NCI-H146 treated with DMSO at 0.1 percent for 48 hours (cell line): ENCODE results near the gene UNG.
"Not testable (repeated sequence)": the region's sequence is repeated elsewhere in the genome, so short reads cannot be mapped to it uniquely, and the experiment has no call there.

Source experiments
- DNase-seq: peaks from one replicate; lab custom pipeline; 2025; ENCODE audit not compliant: unreplicated experiment; lab: John Stamatoyannopoulos, UW

The UNG gene

DNA sequence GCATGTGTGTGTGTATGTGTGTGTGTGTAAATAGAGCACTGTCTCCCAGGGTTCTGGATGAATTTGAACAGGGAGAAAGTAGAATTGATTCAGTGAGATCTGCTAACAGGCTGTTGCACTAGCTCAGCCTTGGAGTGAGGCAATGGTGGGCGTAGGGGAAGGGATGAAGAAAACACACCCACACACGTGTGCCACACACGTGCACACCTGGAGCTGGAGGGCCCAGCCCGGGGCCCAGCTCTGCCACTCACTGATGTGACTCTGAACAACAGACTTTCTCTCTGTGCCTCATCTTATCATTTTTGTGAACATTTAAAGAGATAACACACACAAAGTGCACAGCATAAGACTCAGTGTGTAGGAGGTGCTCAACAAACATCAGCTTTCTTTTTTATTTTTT lies 23.2 kb downstream of the UNG start:
- DNase-seq, result no peak

- DNase-seq, result no peak
Observed at GRCh38 chr12:109121346-109121880, 24.0 kb downstream of the UNG start.

- no peak for DNase-seq
Observed at GRCh38 chr12:109124878-109125648, 27.7 kb downstream of the UNG start.

GRCh38 chr12:109125791-109126190 lies 28.4 kb downstream of the UNG start:
- peak; percentile 62 for DNase-seq

DNA sequence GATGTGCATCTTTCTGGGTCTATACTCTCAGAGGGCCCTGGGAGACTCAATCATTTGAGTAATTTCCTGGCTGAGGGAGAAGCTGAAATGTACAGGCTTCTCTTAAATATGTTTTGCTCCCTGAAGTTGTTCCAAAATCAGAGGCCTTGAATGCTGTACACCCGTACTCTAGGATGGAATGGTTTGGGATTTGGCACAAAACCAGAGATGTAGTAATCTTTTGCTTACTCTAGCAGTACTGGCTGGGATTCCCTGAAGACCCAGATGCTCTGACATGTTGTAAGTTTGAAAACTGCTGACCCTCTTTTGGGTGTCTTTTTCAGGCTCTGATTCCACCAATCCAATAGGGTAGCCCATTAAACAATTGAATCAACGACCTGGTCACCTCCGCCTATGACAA lies 29.4 kb downstream of the UNG start:
- DNase-seq, result no peak

- no peak for DNase-seq
Observed at GRCh38 chr12:109127533-109128242, 30.3 kb downstream of the UNG start.

- no peak for DNase-seq
Observed at GRCh38 chr12:109130297-109131153, 33.1 kb downstream of the UNG start.

- no peak for DNase-seq
Observed at GRCh38 chr12:109131154-109132050, 34.0 kb downstream of the UNG start.

DNA sequence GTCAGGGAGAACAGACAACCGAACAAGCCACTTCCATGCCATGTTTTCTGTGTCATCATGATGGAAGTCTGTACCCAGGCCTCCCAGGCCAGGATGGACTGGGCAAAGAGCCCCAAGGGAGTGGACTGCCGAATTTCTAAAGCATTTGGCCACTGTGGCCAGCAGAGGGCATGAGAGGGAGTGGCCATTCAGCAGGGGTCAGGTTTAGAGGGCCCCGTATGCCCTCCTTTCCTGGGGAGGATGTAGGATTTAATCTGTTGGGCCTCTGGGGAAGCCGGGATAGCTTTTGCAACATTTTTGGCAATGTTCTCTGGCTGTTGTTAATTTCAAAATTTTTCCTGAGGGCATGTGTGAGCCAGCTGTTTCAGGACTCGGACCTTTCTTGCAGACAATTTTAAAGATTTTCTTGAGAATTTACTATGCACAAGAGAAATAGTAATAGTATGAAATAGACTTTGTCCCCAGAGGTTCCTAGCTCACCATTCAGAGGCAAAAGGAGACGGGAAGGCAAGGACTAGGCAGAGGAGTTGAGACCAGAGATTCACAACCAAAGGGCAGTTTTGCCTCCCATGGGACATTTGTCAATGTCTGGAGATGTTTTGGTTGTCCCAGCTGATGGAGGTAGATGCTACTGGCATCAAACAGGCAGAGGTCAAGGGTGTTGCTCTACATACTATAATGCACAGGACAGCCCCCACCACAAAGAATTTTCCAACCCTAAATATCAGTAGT lies 37.0 kb downstream of the UNG start:
- DNase-seq, result no peak

GRCh38 chr12:109137055-109137454 lies 39.7 kb downstream of the UNG start:
- no peak for DNase-seq

DNA sequence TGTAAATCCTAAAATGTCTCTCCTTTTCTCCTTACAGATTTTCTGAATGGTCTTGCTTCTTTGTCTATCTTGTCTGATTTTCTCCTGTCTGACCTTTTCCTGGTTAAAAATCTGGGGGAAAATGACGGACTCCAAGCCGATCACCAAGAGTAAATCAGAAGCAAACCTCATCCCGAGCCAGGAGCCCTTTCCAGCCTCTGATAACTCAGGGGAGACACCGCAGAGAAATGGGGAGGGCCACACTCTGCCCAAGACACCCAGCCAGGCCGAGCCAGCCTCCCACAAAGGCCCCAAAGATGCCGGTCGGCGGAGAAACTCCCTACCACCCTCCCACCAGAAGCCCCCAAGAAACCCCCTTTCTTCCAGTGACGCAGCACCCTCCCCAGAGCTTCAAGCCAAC lies 42.0 kb downstream of the UNG start:
- no peak for DNase-seq

GRCh38 chr12:109139791-109140190 lies 42.4 kb downstream of the UNG start:
- DNase-seq, result no peak

DNA sequence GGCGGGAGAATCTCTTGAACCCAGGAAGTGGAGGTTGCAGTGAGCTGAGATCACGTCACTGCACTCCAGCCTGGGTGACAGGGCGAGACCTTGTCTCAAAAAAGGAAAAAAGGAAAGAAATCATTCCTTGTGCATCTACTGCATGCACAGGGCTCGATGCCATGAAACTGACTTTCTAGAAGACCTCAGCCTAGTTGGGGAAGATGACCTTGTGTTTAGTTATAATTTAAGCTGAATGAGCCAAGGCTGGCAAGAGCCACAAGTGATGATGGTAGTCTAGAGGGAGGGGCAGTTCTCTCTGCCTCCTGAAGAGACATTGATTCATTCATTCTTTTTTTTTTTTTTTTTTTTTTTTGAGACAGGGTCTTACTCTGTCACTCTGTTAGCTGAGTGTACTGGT lies 43.2 kb downstream of the UNG start:
- no peak for DNase-seq

DNA sequence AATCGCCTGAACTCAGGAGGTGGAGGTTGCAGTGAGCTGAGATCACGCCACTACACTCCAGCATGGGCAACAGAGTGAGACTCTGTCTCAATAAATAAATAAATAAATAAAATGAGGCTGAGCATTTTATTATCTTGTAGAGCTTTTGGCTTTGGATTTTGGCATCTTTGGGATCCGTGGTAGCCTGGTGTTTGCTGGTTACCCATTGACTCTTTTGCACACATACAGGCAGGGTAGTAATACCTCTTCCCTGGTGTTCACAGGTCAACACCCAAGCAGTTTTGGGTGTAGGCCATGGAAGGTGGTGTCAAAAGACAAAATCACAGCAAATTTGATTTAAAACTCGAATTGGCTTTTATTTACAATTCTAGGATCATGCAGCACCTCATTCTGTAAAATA lies 46.8 kb downstream of the UNG start:
- no peak for DNase-seq

GRCh38 chr12:109147126-109147525 lies 49.7 kb downstream of the UNG start:
- not testable (repeated sequence) for DNase-seq

DNA sequence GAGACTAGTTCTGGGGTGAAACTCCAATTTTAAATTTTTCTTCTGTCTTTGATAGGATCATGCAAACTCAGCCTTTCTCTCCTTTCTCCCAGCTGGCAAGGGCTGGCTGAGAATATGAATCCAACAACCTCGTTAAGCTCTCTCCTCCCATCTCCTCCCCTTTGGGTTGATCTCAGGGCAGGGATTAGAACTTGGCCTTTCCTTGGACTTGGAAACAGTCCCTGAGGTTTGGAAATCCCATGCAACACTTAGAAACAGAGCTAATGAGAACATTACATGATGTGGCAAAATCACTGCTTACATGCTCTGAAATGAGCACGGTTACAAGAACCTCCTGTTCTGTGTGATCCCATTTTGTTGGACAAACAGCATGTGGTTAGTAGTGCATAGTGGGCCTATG lies 50.6 kb downstream of the UNG start:
- no peak for DNase-seq

GRCh38 chr12:109150124-109150640 lies 52.8 kb downstream of the UNG start:
- no peak for DNase-seq

DNA sequence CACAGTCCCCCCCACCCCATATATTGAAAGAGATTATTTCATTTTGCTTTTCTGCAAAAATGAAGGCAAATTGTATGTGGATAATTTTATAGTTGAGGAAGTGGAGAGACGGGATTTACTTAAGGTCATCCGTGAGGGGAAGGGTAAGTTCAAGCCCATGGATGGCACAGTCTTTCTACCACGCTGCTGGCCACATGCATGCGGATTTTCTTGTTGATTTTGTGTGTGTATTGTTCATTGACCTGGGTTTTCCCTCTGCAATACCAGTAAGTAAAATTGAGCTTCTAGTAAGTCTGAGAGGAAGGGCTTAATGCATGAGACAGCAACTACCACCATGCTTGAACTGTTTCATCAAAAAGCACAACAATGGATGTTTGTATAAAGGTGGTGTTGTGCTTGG lies 54.1 kb downstream of the UNG start:
- no peak for DNase-seq

DNA sequence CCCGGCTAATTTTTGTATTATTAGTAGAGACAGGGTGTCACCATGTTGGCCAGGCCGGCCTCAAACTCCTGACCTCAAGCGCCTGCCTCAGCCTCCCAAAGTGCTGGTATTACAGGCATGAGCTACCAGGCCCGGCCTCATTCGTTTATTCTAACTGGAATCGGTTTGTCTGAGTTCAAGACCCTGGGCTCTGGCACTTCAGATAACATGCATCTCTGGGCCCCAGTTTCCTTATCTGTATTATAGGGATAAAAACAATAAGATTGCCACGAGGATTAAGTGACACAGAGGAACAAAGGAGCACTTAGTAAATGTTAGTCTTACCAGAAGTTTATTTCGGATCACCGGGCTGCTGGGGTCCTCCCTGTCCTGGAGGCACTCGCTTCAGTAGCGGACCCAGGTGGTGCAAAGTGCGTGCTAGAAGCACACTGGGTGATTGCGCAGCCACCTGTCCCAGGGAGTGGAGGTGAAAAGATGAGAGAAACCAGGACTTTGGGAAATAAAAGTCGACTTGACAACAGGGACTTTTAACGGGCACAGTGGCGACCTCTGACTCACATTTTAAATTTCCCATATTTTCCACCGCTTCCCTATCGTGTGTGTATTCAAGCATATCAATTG lies 56.5 kb downstream of the UNG start:
- no peak for DNase-seq
